Measurements from ENCODE around the gene SEL1L. TPM values are rescaled to one million over a fixed set of nuclear protein-coding genes. Genes with fewer than 3 reads are reported as not detected.

The SEL1L gene
- total and polyA plus RNA-seq, 2 experiments from 2014 or later: 20.6 to 22.6 TPM

DNA sequence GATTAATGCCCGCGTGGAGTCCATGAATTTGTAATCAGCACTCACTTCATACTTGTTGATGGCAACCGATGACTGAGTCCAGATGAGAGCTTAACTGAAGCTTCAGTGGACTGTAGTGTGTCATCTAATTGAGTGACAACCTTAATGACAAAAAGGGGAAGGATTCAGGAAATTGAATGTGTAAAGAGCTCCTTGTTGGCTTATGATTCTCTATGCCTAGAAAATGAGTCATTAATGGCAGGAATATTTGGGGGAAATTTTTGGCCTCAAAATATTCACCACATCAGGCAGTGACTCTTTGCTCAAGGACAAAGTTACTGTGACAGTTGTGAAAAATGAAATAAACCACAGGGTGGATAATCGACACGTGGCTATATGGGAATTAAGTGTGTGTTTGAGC is 78.3 kb downstream of the SEL1L start (continued):
- TF ChIP-seq, protein P1, sequence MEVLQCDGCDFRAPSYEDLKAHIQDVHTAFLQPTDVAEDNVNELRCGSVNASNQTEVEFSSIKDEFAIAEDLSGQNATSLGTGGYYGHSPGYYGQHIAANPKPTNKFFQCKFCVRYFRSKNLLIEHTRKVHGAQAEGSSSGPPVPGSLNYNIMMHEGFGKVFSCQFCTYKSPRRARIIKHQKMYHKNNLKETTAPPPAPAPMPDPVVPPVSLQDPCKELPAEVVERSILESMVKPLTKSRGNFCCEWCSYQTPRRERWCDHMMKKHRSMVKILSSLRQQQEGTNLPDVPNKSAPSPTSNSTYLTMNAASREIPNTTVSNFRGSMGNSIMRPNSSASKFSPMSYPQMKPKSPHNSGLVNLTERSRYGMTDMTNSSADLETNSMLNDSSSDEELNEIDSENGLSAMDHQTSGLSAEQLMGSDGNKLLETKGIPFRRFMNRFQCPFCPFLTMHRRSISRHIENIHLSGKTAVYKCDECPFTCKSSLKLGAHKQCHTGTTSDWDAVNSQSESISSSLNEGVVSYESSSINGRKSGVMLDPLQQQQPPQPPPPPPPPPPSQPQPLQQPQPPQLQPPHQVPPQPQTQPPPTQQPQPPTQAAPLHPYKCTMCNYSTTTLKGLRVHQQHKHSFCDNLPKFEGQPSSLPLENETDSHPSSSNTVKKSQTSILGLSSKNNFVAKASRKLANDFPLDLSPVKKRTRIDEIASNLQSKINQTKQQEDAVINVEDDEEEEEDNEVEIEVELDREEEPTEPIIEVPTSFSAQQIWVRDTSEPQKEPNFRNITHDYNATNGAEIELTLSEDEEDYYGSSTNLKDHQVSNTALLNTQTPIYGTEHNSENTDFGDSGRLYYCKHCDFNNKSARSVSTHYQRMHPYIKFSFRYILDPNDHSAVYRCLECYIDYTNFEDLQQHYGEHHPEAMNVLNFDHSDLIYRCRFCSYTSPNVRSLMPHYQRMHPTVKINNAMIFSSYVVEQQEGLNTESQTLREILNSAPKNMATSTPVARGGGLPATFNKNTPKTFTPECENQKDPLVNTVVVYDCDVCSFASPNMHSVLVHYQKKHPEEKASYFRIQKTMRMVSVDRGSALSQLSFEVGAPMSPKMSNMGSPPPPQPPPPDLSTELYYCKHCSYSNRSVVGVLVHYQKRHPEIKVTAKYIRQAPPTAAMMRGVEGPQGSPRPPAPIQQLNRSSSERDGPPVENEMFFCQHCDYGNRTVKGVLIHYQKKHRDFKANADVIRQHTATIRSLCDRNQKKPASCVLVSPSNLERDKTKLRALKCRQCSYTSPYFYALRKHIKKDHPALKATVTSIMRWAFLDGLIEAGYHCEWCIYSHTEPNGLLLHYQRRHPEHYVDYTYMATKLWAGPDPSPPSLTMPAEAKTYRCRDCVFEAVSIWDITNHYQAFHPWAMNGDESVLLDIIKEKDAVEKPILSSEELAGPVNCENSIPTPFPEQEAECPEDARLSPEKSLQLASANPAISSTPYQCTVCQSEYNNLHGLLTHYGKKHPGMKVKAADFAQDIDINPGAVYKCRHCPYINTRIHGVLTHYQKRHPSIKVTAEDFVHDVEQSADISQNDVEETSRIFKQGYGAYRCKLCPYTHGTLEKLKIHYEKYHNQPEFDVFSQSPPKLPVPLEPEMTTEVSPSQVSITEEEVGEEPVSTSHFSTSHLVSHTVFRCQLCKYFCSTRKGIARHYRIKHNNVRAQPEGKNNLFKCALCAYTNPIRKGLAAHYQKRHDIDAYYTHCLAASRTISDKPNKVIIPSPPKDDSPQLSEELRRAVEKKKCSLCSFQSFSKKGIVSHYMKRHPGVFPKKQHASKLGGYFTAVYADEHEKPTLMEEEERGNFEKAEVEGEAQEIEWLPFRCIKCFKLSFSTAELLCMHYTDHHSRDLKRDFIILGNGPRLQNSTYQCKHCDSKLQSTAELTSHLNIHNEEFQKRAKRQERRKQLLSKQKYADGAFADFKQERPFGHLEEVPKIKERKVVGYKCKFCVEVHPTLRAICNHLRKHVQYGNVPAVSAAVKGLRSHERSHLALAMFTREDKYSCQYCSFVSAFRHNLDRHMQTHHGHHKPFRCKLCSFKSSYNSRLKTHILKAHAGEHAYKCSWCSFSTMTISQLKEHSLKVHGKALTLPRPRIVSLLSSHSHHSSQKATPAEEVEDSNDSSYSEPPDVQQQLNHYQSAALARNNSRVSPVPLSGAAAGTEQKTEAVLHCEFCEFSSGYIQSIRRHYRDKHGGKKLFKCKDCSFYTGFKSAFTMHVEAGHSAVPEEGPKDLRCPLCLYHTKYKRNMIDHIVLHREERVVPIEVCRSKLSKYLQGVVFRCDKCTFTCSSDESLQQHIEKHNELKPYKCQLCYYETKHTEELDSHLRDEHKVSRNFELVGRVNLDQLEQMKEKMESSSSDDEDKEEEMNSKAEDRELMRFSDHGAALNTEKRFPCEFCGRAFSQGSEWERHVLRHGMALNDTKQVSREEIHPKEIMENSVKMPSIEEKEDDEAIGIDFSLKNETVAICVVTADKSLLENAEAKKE (CRISPR knock-in tag; IDR thresholded peaks at IDR 0.05): no peak

DNA sequence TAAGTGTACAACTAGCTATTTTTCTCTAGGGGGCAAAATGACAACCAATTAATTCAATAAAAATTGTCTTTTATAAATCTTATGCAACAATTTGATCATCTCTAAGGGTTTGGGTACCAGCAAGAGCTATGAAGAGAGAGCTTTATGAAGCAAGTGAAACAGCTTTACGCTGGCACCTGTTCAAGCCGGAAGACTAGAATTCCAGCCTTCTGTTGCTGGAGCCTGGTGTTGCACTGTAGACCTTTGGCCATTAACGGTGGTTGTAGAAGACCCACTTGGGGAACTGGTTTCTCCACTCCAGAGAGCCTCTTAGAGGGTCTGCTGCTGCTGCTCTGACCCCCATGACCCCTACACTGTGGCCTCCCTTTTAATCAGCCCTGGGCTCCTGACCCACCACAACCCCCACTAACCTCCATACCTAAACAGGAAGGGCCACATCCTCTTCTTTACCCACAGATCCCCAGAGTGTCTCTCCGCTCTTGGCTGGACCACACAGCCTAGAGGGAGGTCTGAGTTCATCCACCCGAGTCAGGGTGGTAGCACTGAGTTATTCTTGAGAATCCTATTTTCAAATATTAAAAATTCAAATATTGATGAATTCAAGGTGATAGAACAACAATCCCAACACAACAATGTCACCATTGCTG is 79.0 kb downstream of the SEL1L start:
- H3K4me3 ChIP-seq: no peak overlapping the region
- ATAC-seq (no peak), DNase-seq (ENCODE audit: low spot score) (no peak)
- TF ChIP-seq JUNB (IDR thresholded peaks at IDR 0.05; ENCODE audit: unreplicated experiment) (no peak), ZNF114 (CRISPR knock-in tag; IDR thresholded peaks at IDR 0.05) (no peak), NANOG (IDR thresholded peaks at IDR 0.05; ENCODE audit: borderline replicate concordance) (no peak)
- TF ChIP-seq, protein P2, sequence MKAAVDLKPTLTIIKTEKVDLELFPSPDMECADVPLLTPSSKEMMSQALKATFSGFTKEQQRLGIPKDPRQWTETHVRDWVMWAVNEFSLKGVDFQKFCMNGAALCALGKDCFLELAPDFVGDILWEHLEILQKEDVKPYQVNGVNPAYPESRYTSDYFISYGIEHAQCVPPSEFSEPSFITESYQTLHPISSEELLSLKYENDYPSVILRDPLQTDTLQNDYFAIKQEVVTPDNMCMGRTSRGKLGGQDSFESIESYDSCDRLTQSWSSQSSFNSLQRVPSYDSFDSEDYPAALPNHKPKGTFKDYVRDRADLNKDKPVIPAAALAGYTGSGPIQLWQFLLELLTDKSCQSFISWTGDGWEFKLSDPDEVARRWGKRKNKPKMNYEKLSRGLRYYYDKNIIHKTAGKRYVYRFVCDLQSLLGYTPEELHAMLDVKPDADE (IDR thresholded peaks at IDR 0.05): no peak
- TF ChIP-seq, protein P3, sequence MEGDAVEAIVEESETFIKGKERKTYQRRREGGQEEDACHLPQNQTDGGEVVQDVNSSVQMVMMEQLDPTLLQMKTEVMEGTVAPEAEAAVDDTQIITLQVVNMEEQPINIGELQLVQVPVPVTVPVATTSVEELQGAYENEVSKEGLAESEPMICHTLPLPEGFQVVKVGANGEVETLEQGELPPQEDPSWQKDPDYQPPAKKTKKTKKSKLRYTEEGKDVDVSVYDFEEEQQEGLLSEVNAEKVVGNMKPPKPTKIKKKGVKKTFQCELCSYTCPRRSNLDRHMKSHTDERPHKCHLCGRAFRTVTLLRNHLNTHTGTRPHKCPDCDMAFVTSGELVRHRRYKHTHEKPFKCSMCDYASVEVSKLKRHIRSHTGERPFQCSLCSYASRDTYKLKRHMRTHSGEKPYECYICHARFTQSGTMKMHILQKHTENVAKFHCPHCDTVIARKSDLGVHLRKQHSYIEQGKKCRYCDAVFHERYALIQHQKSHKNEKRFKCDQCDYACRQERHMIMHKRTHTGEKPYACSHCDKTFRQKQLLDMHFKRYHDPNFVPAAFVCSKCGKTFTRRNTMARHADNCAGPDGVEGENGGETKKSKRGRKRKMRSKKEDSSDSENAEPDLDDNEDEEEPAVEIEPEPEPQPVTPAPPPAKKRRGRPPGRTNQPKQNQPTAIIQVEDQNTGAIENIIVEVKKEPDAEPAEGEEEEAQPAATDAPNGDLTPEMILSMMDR (conservative IDR thresholded peaks at IDR 0.05; ENCODE audit: low read depth in 2 of 2): no peak
- no peaks in the 10 kb centered on the region for H3K9me2 ChIP-seq (ENCODE audit: insufficient read depth)
- no peaks in the 10 kb centered on the region for H3K27me3 ChIP-seq (ENCODE audit: insufficient read depth)
- Mint-ChIP-seq H3K27me3 (ENCODE audit: insufficient read depth, low read depth, poor library complexity) (peaks cover 4% of the 10 kb centered on the region), H3K36me3 (ENCODE audit: low read depth) (no peaks in the 10 kb centered on the region), H3K9me3 (no peaks in the 10 kb centered on the region; the same call in 1 of the 3 replicates), H3K4me3 (no peak overlapping the region), H3K4me1 (peaks cover 19% of the 10 kb centered on the region), H3K27ac (no peak overlapping the region)
- no peaks in the 10 kb centered on the region for H3K36me3 ChIP-seq (ENCODE audit: insufficient read depth)
- no peaks in the 10 kb centered on the region for H4K20me1 ChIP-seq (replicated peaks; ENCODE audit: insufficient read depth)
- H3K79me2 ChIP-seq (replicated peaks; ENCODE audit: insufficient read depth): no peaks in the 10 kb centered on the region
- peaks cover 10% of the 10 kb centered on the region; the same call in 1 of the 2 replicates for H3K4me1 ChIP-seq (ENCODE audit: insufficient read depth)
- H2AFZ ChIP-seq: no peak overlapping the region
- 0 out of 2 replicates have a peak, but pooled peaks cover 2% of the 10 kb centered on the region for H3F3A ChIP-seq (replicated peaks; ENCODE audit: low read depth)
- no peak overlapping the region for H3K27ac ChIP-seq (ENCODE audit: low read depth)
- H3K4me2 ChIP-seq: no peak overlapping the region
